WTC11 (cell line): Measurements from ENCODE around the gene SKP1. TPM values are rescaled to one million over a fixed set of nuclear protein-coding genes. Genes with fewer than 3 reads are reported as not detected.

Experiments
- ATAC-seq: fragments of 200-7000 bp; cut with Tn5 transposase; 2 replicates; pipeline ENCODE4 v1.10.0; 2021; ENCODE audit warnings: mild to moderate bottlenecking, moderate library complexity
- CTCF ChIA-PET: fragments of 300-600 bp; sonication (Branson Sonifier 250); formaldehyde crosslinking; loops from one replicate; lab custom pipeline; 2021; ENCODE audit warnings: antibody characterized with exemption; lab: Charles Lee
- POLR2A ChIA-PET: fragments of 350-600 bp; sonication (Branson Sonifier 250); formaldehyde crosslinking; loops from one replicate; lab custom pipeline; 2021; ENCODE audit warnings: antibody characterized with exemption; lab: Charles Lee
- DNase-seq: peaks from one replicate; pipeline ENCODE4 v3.0.0; 2021; ENCODE audit warnings: low spot score
- H3K27ac Mint-ChIP-seq: 2 replicates; pipeline ENCODE4 v1.8.0; 2021; ENCODE audit warnings: mixed read lengths
- H3K27me3 Mint-ChIP-seq: 2 replicates; pipeline ENCODE4 v1.8.0; 2021; ENCODE audit warnings: low read depth, mild to moderate bottlenecking, moderate library complexity, mixed read lengths
- H3K36me3 Mint-ChIP-seq: 2 replicates; pipeline ENCODE4 v1.8.0; 2021; ENCODE audit warnings: mixed read lengths
- H3K4me1 Mint-ChIP-seq: 2 replicates; pipeline ENCODE4 v1.8.0; 2022; ENCODE audit warnings: mixed read lengths
- H3K4me3 Mint-ChIP-seq: 2 replicates; pipeline ENCODE4 v1.8.0; 2021; ENCODE audit warnings: mild to moderate bottlenecking, moderate library complexity, mixed read lengths
- H3K9me3 Mint-ChIP-seq: 2 replicates; pipeline ENCODE4 v1.8.0; 2021; ENCODE audit warnings: mixed read lengths
- ATF3 ChIP-seq: sonication (generic); formaldehyde crosslinking; conservative IDR thresholded peaks from 2 replicates; pipeline ENCODE4 v1.8.1; 2022; ENCODE audit warnings: mild to moderate bottlenecking, missing genetic modification reagents
- GRHL2 ChIP-seq: fragments of 250-450 bp; sonication (Bioruptor Pico); IDR thresholded peaks from 2 replicates; pipeline ENCODE4 v1.8.0; 2022; ENCODE audit warnings: mild to moderate bottlenecking, moderate library complexity; ENCODE audit not compliant: insufficient replicate concordance, severe bottlenecking
- HMGXB4 ChIP-seq: sonication (generic); formaldehyde crosslinking; IDR thresholded peaks from 2 replicates; pipeline ENCODE4 v1.8.1; 2023; ENCODE audit warnings: mild to moderate bottlenecking, moderate library complexity, missing genetic modification reagents
- IRF2 ChIP-seq: sonication (generic); formaldehyde crosslinking; IDR thresholded peaks from 2 replicates; pipeline ENCODE4 v1.8.0; 2022; ENCODE audit warnings: low read depth, missing genetic modification reagents, borderline replicate concordance
- JAZF1 ChIP-seq: fragments of 250-450 bp; sonication (Bioruptor Pico); IDR thresholded peaks from 2 replicates; pipeline ENCODE4 v1.9.0; 2021; ENCODE audit warnings: moderate library complexity, mild to moderate bottlenecking, inconsistent platforms
- NR2C2 ChIP-seq: sonication (generic); formaldehyde crosslinking; IDR thresholded peaks from 2 replicates; pipeline ENCODE4 v1.8.0; 2022; ENCODE audit warnings: mild to moderate bottlenecking, missing genetic modification reagents
- NR3C1 ChIP-seq: sonication (generic); formaldehyde crosslinking; conservative IDR thresholded peaks from 2 replicates; pipeline ENCODE4 v1.8.1; 2023; ENCODE audit warnings: low read depth, mild to moderate bottlenecking, missing genetic modification reagents
- RELA ChIP-seq: sonication (generic); formaldehyde crosslinking; IDR thresholded peaks from 2 replicates; pipeline ENCODE4 v1.8.1; 2022; ENCODE audit warnings: missing genetic modification reagents, mild to moderate bottlenecking, borderline replicate concordance
- RORB ChIP-seq: fragments of 250-450 bp; sonication (Bioruptor Pico); IDR thresholded peaks from 2 replicates; pipeline ENCODE4 v1.9.0; 2021; ENCODE audit warnings: mild to moderate bottlenecking
- TEAD4 ChIP-seq: sonication (generic); formaldehyde crosslinking; IDR thresholded peaks from 2 replicates; pipeline ENCODE4 v1.8.0; 2022; ENCODE audit warnings: mild to moderate bottlenecking, missing genetic modification reagents
- ZNF281 ChIP-seq: sonication (generic); formaldehyde crosslinking; IDR thresholded peaks from 2 replicates; pipeline ENCODE4 v1.8.0; 2023; ENCODE audit warnings: mild to moderate bottlenecking, missing genetic modification reagents
- ZNF416 ChIP-seq: fragments of 250-450 bp; sonication (Bioruptor Pico); IDR thresholded peaks from 2 replicates; pipeline ENCODE4 v1.9.0; 2021; ENCODE audit warnings: mild to moderate bottlenecking, inconsistent platforms
- total RNA-seq: library from RNA; stranded (reverse); gene quantifications from 3 replicates; pipeline ENCODE4 v1.2.3, GENCODE V29; 2021
- TF ChIP-seq, protein P1 (sequence below): sonication (generic); formaldehyde crosslinking; IDR thresholded peaks from 2 replicates; pipeline ENCODE4 v1.8.1; 2023; ENCODE audit warnings: mild to moderate bottlenecking, missing genetic modification reagents
- TF ChIP-seq, protein P2 (sequence below): sonication (generic); formaldehyde crosslinking; IDR thresholded peaks from 2 replicates; pipeline ENCODE4 v1.8.1; 2023; ENCODE audit warnings: mild to moderate bottlenecking, missing genetic modification reagents, moderate library complexity
- TF ChIP-seq, protein P3 (sequence below): sonication (generic); formaldehyde crosslinking; IDR thresholded peaks from 2 replicates; pipeline ENCODE4 v1.8.0; 2023; ENCODE audit warnings: missing genetic modification reagents

SKP1 gene
- total RNA-seq, 1 experiment from 2014 or later: 285 TPM

DNA sequence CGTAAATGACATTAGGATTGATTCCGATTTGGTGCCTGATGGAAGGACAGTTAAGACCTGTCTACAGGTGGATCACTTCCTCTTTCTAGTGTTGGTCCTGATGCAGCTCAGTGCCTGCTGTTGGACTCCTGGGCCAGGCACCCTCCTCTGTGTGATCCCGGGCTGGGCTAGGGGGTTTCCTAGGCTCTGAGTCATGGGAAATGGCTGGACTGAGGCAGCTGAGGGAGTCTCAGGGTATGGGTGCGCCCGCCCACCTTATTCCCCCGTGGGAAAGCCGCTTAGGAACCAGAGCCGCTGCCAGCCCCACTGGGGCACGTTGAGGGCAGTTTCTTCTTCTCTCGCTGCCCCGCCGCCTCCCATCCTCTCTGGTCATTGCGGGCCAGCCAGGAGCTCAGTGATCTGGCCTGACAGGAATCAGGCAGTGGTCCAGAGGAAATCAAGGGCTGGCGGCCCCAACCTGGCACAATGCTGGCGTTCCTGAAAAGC is 49.3 kb downstream of the SKP1 start:
- Mint-ChIP-seq H3K4me1 (peaks cover 2% of the 10 kb centered on the region), H3K27me3 (no peaks in the 10 kb centered on the region), H3K9me3 (no peaks in the 10 kb centered on the region), H3K4me3 (no peak overlapping the region), H3K27ac (no peak overlapping the region), H3K36me3 (no peaks in the 10 kb centered on the region)
- CTCF ChIA-PET: interaction anchor here (0.7 to 3.1 kb wide), 6 partner anchors 10 to 336 kb away, joined by 3 to 22 read pairs (median 4); no protein-coding TSS in a partner anchor
- no peak for ATAC-seq
- TF ChIP-seq RORB (CRISPR knock-in tag): no peak
- TF ChIP-seq HMGXB4 (CRISPR knock-in tag): no peak
- DNase-seq: no peak
- POLR2A ChIA-PET: no interaction called here

DNA sequence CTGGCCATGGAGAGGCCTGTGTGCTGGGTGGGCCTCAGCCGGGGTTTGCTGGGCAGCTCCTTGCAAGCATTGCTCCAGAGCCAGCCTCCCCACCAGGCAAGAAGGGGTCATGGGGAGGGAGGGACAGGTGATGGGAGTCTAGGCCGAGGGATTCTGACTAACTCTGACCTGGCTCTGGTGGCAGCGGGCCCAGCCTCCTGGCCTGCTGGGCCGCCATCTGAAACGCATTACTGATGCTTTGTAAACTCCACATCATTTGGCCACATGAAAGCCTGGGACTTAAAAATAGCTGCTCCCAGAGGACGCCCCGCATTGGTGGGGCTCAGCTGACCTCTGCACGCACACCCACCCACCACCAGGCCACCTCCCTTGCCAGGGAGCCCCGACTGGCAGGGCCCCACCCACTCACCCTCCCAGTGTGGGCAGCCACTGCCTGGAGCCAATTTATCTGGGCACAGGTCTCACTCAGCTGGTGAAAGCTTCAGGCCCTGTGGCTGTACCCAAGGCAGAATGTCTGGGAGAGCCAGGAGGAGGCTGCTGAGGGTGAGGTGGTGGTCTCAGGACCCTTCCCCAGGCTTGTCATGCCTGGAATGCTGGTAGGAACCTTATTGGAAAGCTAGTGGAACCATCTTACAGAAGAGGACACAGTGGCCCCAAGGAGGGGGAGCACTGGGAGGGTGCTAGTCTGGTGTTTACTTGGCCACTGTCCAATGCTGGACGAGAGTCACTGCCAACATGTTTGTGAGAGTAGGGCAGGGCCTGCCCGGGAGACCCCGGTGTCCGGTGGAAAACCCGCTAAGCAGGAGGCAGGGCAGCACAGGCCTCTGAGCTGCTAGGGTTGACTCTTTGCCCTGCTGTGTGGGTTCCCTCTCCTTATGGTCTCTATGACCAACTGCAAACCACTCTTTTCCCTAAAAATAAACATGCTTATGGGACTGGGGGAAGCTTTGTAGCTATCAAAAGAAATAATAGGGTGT is 51.4 kb downstream of the SKP1 start:
- H3K4me3 Mint-ChIP-seq: no peak overlapping the region
- no peaks in the 10 kb centered on the region for H3K9me3 Mint-ChIP-seq
- 0 out of 2 replicates have a peak, but pooled peaks cover 3% of the 10 kb centered on the region for H3K36me3 Mint-ChIP-seq
- H3K27ac Mint-ChIP-seq: no peak overlapping the region
- H3K27me3 Mint-ChIP-seq: no peaks in the 10 kb centered on the region
- DNase-seq (no peak), ATAC-seq (no peak)
- ChIA-PET POLR2A (no interaction called here), CTCF (interaction anchor here (1.0 to 2.6 kb wide), 6 partner anchors 13 to 129 kb away, joined by 3 to 12 read pairs (median 6); no protein-coding TSS in a partner anchor)
- H3K4me1 Mint-ChIP-seq: no peaks in the 10 kb centered on the region
- TF ChIP-seq, protein P1, sequence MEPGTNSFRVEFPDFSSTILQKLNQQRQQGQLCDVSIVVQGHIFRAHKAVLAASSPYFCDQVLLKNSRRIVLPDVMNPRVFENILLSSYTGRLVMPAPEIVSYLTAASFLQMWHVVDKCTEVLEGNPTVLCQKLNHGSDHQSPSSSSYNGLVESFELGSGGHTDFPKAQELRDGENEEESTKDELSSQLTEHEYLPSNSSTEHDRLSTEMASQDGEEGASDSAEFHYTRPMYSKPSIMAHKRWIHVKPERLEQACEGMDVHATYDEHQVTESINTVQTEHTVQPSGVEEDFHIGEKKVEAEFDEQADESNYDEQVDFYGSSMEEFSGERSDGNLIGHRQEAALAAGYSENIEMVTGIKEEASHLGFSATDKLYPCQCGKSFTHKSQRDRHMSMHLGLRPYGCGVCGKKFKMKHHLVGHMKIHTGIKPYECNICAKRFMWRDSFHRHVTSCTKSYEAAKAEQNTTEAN: no peak
- TF ChIP-seq, protein P2, sequence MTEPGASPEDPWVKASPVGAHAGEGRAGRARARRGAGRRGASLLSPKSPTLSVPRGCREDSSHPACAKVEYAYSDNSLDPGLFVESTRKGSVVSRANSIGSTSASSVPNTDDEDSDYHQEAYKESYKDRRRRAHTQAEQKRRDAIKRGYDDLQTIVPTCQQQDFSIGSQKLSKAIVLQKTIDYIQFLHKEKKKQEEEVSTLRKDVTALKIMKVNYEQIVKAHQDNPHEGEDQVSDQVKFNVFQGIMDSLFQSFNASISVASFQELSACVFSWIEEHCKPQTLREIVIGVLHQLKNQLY (CRISPR knock-in tag): no peak
- TF ChIP-seq GRHL2 (CRISPR knock-in tag): no peak
- no peak for TF ChIP-seq NR3C1 (CRISPR knock-in tag)
- TF ChIP-seq, protein P3, sequence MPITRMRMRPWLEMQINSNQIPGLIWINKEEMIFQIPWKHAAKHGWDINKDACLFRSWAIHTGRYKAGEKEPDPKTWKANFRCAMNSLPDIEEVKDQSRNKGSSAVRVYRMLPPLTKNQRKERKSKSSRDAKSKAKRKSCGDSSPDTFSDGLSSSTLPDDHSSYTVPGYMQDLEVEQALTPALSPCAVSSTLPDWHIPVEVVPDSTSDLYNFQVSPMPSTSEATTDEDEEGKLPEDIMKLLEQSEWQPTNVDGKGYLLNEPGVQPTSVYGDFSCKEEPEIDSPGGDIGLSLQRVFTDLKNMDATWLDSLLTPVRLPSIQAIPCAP (CRISPR knock-in tag): no peak
- TF ChIP-seq IRF2 (CRISPR knock-in tag): no peak
- TF ChIP-seq TEAD4 (CRISPR knock-in tag): no peak
- no peak for TF ChIP-seq ZNF281
- TF ChIP-seq JAZF1 (CRISPR knock-in tag): no peak
- no peak for TF ChIP-seq RELA (CRISPR knock-in tag)
- TF ChIP-seq ZNF416 (CRISPR knock-in tag): no peak
- TF ChIP-seq ATF3 (CRISPR knock-in tag): no peak
- no peak for TF ChIP-seq NR2C2
